GM21367 (cell line): ENCODE results near the gene TNFRSF19.

Source experiments
- ATAC-seq: cut with Tn5 transposase; IDR thresholded peaks from one replicate; pipeline ENCODE4 v1.9.1; 2021; ENCODE audit not compliant: unreplicated experiment

The TNFRSF19 gene

GRCh38 chr13:23627410-23627809, 57.2 kb downstream of the TNFRSF19 start:
- no peak for ATAC-seq

DNA sequence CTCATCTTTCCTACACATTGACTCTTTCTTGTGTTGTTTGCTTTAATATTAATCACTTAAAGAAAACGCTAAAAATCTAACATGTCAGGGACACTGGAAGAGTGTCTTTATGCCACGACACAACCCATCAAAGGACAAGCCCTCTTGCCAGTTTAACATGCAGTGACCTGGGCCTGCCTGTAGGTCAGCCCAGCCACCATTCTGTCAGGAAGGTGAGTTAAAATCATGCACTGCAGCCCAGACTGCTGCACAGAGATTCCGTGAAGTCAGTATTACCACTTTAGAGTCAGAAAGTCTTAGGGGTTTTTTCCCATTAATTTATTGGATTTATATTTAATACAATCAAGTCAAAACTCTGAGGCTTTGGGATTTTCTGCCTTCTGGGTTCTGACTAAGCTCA, 58.0 kb downstream of the TNFRSF19 start:
- no peak for ATAC-seq

- ATAC-seq, result no peak
These were observed 58.8 kb downstream of the TNFRSF19 start for GRCh38 chr13:23628765-23629565.

DNA sequence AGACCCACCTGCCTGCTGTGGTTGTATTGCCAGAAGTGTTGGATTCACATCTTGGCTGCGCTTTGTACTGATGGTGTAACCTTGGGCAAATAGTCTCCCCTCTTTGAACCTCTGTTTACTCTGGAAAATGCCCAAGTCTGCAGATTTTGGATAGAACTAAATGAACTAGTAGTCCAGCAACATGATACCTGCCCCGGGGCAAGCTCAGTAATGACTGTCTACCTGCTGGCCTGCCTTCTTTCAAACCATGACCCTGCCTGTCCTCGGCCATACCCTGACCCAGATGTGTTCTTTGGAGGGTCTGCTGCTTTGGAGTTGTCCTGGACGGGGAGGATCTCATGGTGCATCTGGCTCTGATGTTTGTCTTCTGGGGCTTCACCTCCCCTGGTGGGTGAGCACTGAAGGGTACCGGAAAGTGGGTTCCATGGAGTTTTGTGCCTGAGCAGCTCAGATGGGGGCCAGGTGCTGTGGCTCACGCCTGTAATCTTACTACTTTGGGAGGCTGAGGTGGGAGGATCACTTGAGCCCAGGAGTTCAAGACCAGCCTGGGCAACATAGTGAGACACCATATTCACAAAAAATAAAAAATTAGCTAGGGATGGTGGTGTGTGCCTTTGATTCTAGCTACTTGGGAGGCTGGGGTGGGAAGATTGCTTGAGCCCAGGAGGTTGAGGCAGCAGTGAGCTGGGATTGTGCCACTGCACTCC, 59.5 kb downstream of the TNFRSF19 start:
- ATAC-seq, result no peak

- no peak for ATAC-seq
These were observed 60.3 kb downstream of the TNFRSF19 start for GRCh38 chr13:23630349-23631093.

DNA sequence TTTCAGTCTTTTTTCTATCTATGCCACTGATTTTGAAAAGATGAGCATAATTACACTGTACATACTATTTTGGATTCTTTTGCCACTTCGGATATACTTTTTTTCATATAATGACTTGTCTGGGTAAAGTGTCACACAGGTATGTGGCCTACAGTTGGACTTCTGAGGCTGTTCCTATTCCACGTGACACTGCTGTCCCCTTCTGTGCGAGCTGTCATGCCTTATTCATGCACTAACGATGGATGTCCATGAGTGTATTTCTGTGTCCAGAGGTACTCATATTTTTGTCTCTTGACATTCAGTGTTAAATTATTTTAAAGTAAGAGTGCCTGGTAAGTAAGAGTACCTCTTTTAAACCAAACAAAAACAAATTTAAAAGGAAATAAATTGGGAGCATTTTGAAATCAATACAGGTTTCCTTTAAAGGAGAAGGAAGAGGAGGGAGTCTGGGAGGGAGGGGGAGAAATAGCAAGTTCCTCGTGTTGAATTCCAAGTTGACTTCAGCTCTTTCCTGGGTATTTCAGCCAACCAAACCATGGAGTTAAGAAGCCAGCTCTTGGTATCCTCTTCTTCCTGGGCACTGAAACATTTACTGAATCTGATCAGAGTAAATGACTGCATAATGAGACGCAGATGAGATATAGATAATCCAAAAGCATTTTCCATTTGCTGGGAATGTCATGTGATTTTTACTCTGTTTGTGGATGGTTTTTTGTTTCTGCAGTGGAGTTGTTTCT, 61.3 kb downstream of the TNFRSF19 start:
- no peak for ATAC-seq

GRCh38 chr13:23632048-23632582, 61.9 kb downstream of the TNFRSF19 start:
- no peak for ATAC-seq

DNA sequence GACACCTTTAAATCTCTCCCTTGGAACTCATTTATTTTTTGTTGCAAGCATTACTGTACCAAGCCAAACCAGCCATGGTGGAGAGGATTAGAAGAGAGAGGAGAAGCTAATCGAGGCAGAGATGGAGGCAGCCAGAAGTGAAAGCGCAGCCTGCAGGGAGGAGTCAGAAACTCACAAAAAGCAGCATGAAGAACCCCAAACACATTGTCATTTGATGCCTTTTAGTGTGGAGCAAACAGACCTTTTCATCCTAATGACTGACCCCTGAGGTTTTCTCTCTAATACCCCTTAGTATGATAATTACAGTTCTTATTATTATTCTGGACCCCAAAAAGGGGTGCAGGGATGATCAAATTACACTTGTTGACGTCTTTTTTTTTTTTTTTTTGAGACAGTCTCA, 62.5 kb downstream of the TNFRSF19 start:
- ATAC-seq, result no peak

- no peak for ATAC-seq
These were observed 64.7 kb downstream of the TNFRSF19 start for GRCh38 chr13:23634897-23635296.

DNA sequence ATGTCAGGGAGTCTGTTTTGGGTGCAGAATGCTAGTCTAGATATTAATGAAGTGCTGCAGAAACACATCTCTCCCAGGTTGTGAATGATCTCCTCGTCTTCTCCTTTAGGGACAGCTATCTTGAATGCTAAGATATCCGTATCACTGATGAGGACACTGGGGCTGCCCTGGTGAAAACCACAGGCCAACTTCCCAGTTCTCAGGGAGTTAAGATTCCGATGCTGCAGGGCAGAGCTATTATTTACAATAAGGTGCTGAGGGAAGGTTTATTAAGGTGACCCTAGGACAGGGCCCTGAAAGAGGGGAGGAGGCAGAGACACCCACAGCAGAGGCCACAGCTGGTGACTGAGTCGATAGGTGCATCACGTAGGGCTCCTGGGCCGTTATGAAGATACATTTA, 66.1 kb downstream of the TNFRSF19 start:
- no peak for ATAC-seq

DNA sequence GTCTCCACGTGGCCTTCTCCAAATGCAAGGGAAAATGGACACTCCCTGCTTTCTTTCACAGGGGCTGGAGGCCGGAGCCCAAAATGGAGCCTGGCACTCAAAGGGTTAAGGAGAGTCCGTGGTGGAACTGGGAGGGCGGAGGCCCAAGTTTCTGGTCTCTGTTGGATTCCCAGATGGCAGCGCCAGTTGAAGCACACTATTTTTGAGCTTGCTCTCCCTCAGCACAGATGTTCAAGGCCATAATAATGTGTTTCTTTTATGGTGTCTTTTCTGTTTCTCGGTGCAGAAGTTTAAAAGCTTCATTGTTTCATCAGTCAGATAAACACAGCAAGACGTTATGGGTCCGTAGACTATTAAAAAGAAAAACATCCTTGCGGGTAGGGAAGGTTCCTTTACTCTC, 67.6 kb downstream of the TNFRSF19 start:
- no peak for ATAC-seq

DNA sequence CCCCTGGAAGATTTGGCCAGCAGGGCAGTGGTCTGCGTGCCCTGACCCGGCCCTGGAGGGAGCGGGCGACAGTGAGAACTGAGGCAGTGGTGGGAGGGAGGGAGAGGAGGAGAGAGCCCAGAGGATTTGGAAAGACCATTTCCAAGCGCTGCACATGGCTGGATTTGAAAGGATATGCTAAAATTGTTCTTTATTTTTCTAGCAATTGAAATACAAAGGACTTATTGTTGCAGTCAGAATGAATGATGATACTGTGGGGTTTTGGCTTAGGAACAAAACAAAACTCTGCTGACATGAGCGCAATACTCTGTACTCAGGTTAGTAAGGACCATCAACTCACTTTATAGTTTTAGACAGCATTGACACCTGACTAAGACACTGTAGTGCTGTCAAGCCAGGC, 69.5 kb downstream of the TNFRSF19 start:
- no peak for ATAC-seq

DNA sequence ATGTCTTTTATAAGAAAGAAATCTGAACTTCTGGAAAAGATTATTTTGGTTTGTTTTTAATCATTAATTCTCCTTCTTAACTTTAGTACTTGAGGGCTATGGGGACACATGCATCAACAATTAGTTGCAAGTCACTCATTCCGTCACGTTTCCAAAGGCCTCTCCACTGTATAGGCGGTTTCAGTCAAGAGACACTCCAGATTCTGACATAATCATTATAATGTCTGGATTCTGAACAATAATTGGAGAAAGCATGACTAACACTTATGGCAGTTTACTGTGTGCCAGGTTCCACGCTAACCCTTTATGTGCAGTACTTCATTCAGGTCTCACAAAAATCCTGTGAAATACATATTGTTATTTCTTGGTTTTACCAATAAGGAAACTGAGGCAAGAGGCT, 71.9 kb downstream of the TNFRSF19 start:
- ATAC-seq, result no peak

DNA sequence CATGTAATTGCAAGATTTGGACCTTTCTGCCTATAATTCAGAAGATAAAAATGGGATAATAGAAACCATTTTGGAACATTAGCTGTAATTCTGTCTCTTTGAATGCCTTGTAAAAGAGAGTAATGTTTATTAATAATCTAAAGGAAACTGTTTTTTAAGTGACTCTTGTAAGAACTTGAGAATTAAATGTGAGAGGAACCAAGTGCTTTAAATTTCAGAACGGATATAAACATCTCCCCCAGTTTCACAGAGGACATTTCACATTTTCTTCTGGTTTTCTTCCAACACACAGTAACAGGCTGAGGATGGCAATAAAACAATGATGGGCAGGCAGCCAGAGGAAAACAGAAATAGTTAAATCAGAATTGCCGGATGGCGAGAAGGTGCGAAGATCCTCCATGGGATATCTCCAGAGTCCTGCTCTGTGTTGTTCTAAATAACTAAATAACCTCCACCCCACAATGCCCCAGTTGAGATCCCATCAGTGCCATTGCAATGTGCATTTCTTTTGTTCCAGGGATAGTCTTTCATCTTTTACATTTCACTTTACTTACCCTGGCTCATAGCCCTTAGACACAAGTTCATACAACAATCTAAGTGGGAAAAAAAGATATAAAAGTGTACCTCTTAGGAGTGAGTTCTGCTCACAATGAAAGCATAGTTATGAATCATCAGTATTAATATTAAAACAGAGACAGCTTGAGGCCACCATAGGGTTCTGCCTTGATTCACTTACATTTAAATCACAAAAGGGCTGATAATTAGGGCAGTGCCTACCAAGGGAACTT, 73.3 kb downstream of the TNFRSF19 start:
- no peak for ATAC-seq

GRCh38 chr13:23644126-23644419, 73.9 kb downstream of the TNFRSF19 start:
- ATAC-seq, result no peak

- no peak for ATAC-seq
These were observed 74.4 kb downstream of the TNFRSF19 start for GRCh38 chr13:23644527-23645138.

DNA sequence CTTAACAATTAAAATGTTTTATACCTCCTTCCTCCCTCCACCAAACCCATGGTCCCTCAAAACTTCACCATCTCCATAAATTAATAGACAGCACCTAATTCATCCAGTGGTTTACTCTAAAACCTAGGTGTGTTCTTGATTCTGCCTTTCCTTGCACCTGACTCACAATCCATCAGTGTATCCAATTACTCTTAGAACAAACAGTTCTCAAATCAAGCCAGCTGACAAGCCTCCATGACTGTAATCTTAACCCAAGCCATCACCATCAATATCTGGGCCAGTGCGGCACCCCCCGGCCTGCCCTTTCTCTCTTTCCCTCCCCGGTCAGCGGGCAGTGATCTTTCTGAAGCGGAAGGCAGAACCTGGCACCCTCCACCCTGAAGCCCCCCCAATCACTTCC, 75.6 kb downstream of the TNFRSF19 start:
- ATAC-seq, result no peak

- no peak for ATAC-seq
These were observed 81.2 kb downstream of the TNFRSF19 start for GRCh38 chr13:23651439-23651838.

DNA sequence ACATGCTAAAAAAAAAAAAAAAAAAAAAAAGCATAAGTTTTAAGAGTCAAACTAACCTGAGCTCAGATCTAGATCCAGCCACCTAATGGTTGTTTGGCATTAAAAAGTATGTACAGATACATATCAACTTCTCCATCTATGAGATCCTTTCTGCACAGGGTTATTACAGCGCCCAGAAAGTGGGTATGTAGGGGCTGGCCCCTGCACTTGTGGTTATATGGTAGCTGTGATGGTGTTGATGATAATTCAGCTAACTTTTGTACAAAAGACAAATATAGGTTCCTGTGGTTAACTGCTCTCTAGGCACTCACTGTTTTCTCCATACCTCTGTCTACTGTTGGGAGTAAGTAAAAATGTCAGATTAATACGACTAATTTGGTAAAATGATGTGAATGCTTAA, 81.7 kb downstream of the TNFRSF19 start:
- ATAC-seq, result no peak
